HG02610 (cell line): ENCODE measurements around the gene HEXIM1.

Source experiments
- ATAC-seq: cut with Tn5 transposase; IDR thresholded peaks from one replicate; pipeline ENCODE4 v1.9.1; 2021; ENCODE audit warnings: mild to moderate bottlenecking, moderate library complexity; ENCODE audit not compliant: unreplicated experiment

Gene HEXIM1

DNA sequence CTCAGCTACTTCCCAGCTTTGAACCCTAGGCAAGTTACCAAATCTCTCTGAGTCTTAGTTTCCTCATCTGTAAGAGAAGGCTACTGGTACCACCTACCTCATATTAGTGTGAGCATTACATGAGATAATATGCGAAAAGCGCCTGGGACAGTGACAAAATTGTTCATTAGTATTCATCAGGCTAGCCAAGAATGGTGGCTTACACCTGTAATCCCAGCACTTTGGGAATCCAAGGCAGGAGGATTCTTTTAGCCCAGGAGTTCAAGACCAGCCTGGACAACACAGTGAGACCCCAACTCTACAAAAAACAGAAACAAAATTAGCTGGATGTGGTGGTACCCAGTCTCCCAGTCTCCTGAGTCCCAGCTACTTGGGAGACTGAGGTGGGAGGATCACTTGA, 19.3 kb upstream of the HEXIM1 start:
- ATAC-seq, result no peak

DNA sequence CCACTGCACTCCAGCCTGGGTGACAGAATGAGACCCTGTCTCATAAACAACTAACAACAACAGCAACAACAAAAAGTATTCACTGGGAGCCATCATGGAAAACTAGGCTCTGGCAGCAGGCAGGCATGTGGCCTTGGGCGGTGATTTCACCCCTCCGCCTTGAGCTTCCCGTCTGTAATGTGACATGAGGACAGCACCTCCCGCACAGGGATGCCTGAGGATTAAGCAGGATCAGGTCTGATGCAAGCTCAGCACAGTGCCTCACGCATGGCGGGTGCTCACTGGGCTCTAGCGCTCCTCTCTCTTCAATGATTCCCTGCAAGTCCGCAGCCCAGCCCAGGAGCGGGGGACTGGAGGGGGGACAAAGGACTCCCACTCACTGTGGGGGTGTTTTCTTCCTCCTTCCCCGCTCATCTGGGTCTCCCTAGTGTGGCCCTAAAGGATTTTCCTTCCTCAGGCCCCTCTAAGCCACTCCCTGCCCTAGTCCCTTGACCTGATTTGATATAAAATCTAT, 18.8 kb upstream of the HEXIM1 start:
- no peak for ATAC-seq

DNA sequence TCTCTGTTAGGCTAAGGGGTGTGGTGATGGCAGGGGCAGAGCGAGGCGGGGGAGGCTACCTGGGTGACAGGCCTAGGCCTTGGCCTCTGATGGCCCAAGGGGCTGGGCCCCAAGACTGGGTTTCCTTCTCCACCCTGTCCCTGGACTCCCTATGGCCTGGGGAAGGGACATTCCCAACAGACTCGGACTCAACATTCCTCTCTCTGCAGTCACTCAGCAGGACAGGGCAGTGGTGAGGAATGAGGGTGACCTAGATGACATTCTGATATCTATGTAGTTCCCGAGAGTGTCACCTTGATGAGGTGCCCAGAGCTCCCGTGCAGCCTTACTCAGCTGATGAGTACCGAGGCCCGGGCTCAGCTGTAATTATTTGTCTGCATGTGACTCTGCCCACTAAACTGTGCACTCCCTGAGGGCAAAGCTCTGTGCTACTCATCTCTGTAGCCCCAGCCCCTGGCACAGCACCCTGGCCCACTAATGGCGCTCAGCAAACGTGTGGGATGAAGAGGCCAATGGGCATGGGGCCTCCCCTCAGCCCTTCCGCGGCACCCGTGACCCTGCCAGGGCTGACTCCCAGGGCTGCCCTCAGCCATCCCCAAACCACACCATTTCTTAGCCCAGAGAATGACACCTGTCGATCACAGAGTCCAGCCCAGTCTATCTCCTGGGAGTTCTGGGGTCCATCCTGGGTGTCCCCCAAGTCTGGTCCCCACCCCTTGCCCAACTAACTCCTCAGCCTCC, 18.2 kb upstream of the HEXIM1 start:
- ATAC-seq, result no peak

DNA sequence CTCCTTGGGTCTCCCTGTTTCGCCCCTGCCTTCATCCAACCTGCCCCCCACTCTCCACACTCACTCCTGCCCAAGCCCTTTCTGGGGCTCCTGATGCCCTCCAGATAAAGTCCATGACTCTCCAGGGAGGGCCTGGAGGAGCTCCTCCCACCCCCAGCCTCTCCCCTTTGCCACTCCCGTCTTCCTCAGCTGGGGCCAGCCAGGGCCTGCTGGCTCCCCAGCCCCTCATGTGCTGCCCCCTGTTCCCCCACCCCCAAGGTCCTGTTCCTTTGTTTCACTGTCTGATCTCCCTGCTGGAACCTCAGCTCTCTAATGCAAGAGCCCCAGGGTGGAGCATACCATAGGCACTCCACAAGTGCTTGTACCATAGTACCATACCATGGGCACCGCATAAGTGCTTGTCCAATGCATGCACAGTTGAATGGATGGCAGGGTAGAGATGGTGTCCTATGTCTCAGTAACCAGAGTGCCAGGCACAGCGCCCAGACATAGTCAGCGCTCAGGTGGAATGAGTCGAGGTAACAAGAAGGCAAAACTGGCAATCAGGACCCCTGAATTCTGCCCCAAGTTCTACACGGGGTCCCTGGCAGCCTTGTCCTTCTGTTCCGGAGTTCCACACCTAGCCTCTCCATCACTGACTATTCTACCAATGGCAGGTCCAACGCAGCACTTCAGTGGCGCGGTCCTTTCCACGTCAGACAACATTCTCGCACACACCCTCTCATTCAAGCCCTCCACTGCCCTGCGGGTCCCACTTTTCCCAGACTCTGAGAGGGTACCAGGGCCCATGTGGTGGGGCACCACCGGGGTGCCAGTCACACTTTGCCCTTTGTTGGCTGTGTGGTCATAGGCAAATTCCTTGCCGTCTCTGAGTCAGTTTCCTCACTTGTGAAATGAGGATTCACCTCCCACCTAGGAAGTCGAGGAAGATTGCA, 17.3 kb upstream of the HEXIM1 start:
- no peak for ATAC-seq

DNA sequence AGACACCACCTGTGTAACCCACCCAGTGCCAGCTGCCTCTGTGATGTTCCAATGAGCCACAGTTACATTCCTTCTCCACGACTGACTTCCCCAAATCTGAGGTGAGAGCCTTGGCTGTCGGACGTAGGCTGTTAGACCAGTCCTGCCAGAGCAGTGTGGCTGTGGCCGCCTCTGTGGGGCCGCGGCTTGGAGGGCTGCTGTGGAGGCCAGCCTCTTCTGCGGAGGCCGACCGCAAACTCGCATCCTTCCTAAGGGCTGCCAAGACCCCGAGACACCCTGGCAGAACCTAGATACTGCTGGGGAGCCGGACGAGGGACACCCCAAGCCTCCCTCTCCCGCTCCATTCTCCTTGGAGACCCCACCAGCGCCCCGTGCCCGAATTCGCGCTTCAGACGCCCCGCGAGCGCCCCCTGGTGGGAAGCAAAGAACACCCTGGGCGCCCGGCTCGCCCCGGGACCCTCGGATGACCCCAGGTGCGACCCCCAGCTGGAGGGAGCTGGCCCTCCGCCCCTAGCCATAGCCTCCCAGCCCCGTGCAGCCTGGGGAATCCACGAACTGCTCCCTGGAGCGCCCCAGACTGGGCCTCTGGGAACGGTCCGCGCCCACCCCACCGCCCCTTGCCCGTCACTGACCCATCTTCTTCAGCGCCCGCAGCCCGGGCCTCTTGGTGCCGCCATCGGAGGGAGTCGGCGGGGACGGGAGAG, 16.5 kb upstream of the HEXIM1 start:
- ATAC-seq, result no peak

DNA sequence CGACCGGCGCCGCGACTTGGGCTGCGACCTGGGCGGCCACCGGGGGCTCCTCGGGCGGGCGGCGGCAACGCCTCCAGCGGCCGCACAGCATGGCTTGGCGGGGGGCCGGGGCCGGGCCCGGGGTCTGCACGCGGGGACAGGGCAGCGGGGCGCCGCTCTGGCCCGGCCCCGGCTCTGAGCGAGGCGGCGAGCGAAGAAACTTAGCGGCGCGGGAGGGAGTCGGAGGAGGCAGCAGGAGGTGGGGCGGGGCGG, 16.0 kb upstream of the HEXIM1 start, which contains the start of gene PLCD3:
Gene PLCD3, minus strand, starts transcription at position 196 of the 252 bp plus-strand sequence. Its CDS starts 105 bp downstream, at position 91.
- no peak for ATAC-seq

DNA sequence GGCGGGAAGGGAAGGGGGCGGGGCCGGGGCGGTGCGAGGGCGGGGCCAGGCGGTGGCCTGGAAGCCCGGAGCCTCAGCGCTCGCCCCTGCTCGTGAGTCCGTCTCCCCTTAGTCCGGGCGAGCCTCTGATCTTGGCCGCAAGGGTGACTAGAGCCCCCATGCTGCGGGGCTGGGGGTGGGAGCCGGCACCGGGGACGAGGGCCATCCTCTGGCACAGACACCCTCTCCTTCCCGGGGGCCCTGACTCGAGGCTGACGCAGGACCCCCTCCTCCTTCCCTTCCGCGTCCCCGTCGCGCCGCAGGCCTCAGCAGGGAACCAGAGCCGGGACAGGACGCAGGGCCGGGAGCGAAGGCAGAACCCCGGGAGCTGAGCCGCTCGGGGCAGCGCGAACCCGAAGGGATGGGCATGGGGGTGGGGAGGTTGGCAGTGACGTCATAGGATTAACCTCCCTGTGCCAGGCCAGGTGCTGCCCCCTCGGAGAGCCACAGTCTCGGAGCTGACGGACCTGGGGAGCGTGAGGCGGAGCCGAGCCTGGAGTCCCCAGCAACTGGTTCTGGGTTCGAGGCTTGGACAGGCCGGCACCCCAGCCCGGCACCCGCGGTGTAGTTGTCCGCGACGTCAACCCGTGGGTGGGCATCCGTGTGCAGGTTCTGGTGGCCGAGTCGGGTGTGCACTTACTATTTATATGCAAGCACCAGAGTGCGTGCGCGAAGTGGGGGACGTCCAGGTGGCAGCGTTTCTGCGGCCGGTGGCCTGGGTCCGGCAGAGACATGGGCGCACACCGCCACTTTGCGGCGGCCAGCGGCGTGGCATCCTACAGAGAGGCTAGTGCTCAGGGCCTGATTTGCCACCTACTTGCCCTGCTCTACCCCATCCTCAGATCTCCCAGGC, 15.5 kb upstream of the HEXIM1 start:
- ATAC-seq, result peak; percentile 36

DNA sequence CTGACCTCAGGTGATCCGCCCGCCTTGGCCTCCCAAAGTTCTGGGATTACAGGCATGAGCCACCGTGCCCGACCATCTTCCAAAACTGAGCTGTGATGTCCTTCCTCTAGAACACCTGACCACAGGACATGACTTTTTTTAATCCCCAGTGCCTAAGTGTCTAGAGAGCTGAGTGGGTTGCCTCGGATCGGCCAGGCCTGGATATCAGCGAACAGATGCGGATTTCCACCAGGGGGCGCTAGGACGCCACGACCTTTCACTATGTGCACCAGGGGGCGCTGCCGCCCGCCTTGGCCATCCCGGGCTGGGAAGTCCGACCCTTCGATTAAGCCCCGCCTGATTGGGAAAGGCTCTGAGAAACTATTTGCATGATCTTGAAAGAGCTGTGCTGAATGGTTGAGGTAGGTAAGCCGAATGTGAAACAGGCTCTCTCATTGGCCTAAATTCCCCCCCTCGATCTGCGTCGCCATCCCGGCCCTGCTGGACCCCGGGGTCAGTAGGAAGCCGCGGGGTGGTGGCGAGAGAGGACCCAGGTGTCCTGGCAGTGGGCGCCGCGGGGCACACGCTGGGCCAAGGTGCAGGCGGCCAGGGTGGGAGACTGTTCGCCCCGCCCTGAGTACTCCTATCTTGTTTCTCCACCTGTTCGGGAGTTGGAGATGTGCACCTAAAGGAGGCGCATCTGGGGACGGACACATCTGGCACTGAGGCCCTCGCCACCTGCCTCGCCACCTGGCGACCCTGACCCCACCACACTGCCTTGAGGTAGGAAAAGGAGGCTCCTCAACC, 12.9 kb upstream of the HEXIM1 start, which contains the start of gene ACBD4:
Gene ACBD4, plus strand, starts transcription at position 496 of the 786 bp plus-strand sequence. CDS start 458 bp downstream, outside the sequence.
- ATAC-seq, result peak; percentile 87

DNA sequence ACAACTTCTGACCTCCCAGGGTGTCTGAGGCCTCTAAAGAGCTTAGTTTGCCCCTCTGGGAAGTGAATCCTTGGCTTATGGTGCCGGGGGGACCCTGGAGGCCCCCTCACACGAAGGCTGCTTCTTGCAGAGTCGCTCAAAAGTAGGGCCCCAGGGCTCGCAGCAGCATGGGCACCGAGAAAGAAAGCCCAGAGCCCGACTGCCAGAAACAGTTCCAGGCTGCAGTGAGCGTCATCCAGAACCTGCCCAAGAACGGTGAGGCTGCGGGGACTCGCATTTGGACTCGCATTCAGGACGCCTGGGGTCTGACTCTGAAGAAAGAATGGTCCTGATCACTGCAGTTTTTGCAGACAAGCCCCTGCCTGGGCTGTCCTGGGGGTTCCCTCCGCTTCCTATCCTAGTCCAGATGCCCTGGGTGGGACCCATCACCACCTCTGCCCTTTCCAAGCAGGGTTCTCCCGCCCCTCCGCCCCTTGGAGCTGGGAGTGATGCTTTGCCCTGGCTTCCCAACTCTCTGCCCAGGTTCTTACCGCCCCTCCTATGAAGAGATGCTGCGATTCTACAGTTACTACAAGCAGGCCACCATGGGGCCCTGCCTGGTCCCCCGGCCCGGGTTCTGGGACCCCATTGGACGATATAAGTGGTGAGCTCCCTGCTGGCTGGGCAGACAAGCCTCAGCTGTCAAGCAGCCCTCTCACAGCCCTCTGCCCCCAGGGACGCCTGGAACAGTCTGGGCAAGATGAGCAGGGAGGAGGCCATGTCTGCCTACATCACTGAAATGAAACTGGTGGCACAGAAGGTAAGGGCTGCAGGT, 12.1 kb upstream of the HEXIM1 start:
- ATAC-seq, result no peak

DNA sequence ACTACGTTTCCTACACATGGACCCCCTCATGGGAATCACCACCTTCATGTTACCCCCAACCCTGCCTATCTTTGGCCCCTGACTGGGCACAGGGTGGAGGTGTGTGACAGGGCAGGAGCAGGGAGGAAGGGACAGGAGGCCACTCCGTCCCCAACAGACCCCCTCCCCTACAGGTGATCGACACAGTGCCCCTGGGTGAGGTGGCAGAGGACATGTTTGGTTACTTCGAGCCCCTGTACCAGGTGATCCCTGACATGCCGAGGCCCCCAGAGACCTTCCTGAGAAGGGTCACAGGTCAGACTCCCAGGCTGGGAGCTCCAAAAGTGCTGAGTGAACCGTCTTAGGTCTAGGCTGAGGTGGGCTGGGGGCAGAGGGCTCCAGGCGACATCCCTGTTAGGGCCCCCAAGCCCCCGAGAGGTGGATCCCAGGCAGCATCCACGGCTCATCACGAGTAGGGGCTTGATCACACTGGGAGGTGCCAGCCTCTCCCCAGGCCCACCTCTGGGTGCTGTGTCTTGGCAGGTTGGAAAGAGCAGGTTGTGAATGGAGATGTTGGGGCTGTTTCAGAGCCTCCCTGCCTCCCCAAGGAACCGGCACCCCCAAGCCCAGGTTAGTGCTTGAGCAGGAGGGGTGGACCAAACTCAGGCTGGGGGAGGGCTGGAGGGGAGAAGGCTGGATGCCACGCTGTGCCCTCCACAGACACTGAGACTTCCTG, 11.3 kb upstream of the HEXIM1 start:
- ATAC-seq, result no peak

DNA sequence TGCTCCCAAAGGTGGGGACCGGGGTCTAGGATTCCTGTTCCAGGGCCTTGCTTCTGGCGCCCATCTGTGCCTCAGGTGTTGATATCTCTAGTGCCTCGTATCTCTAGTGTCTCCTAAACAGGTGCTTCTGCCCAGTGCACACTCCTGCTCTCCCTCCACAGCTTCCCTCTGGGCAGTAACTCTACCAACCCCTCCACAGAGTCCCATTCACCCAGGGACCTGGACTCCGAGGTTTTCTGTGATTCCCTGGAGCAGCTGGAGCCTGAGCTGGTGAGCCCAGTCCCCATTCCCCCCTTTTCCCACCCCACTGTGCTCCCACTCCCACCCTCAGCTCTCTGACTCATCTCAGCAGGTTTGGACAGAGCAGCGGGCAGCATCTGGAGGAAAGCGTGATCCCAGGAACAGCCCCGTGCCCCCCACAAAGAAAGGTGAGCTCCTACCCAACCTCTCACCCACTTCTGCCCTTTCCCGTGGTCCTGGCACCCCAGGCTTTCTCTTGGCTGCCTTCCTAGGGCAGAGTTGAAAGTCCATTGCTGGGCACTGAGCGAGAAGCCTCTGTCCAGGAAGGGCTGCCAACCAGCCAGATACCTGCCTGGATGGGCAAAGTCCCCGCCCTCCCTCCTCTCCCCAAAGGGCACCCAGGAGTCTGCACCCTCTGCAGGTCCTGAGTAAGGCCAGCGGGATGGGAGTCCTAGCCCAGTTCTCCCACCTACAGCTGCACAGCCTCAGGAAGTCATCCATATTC, 10.5 kb upstream of the HEXIM1 start:
- ATAC-seq, result no peak

DNA sequence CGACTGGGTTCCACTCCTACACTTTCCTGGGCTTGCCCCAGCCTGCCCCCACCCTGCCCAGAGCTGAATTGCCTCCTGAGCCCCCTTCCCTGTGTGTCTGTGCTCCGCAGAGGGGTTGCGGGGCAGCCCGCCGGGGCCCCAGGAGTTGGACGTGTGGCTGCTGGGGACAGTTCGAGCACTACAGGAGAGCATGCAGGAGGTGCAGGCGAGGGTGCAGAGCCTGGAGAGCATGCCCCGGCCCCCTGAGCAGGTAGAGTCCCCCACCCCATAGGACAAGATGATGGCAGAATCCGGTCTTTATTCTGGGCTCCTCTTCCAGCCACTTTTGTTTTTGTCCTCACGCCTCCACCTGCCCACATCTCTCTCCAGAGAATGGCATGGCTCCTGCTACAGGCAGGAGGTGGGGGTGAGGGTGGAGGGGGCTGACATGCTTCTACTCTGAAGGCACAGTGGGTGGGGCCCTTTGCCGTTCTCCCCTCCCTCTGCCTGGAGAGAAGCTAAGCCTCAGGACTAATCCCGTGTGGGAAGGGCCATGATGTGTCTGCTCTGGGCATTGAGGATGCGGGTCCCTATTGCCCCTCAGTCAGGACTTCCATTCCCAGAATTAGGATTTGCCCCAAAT, 9.3 kb upstream of the HEXIM1 start:
- no peak for ATAC-seq

DNA sequence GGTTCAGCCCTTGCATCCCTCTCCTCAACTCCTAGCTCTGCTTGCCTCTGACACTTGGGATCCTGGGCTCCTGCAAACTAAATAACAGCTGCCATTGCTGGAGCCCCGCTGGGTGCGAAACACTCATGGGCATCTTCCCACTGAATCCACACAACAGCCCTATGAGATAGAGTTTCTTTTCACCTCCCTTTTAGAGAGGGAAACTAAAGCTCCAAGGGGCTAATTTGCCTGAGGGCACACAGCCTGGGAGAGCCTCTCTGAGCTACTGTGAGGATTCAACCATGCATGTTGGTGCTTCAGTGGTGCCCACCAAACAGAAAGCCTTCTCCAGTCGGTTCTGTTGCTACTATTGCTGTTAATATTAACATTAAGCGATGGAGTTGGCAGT, 8.7 kb upstream of the HEXIM1 start:
- no peak for ATAC-seq

DNA sequence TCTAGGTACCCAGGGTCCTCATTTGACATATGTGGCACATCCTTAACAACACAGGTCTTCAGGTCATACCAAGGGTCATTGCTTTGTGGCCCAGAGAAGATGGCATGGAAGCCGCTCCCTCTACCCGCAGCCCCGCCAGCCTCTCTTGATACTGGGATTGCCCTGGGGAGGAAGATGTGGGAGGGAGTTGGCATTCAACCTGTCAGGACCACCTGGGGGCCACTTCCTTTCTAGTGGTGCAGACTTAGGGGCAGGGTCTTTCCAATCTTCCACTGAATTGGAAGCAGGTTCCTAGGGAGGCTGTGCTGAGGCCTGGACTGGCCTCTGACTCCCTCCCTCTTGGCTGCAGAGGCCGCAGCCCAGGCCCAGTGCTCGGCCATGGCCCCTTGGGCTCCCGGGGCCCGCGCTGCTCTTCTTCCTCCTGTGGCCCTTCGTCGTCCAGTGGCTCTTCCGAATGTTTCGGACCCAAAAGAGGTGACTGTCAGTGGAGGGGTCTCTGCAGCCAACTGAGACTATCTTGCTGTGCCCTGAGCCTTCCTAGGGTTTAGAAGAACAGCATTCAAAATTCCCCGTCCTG, 5.1 kb upstream of the HEXIM1 start:
- ATAC-seq, result no peak

DNA sequence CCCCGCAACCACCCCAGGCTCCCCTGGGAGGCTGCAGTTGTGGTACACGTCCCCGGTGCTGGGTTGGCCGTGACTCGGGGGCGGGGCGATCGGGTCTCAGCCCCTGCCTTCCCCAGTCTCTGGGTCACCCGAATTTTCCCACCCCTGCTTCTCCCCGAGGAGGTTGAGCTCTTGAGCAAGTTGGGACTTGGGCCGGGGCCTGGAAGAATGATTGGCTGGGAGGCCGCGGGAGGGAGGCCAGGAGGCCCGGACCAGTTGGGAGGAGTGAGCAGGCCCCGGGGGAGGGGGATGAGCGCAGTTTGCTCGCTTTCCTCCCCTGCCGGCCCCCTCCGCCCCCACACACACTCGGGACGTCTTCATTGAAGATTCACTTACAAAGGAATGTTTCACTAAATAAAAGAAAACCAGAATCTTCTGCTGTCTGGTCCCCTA, 4.5 kb upstream of the HEXIM1 start:
- no peak for ATAC-seq

DNA sequence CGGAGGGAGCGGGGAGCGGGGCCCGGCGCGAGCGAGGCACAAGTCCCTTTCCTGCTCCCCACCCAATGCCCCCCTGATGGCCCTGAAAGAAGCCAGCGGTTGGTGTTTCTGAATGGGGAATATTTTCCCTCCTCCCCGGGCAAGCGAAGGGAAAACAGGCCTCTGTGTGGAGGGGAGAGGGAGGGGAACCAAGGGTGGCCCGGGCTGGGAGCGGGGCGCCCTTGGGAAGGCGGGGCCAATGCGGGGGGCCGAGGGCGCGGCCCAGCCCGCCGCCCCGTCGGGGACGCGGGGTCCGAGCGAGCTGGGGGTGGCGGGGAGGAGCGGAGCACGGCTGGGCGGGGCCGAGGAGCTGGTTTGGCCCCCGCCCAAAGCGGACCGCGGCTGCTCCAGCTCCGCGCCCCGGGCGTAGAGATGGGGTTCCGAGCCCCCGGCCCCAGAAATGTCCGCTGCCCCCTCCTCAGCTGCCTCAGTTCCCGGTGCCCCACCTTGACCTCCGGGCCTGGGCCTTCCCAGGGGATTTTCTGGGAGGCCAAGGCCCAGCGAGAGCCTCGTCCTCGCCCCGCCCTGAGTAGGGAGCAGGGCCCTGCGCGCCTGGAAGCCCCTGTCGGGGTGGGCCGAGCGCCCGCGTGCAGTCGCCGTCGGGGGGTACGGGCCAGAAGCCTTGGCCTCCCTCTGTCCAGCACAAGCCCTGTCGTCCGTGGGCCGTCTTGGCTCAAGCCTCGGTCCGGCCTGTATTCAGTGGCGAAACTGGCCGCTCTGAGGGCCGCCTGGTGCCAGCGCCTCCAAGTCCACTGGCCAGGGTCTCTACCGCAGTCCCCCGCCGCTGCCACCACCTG, 3.9 kb upstream of the HEXIM1 start:
- no peak for ATAC-seq
